KOPT-K1 (cell line): Measurements from ENCODE around the gene CACNA1C.

Experiments
- H3K27ac ChIP-seq: fragments of 200-600 bp; sonication (generic); 2 replicates; pipeline ENCODE4 v1.5.1; 2016; ENCODE audit warnings: antibody characterized with exemption, mild to moderate bottlenecking, low read depth, low read length; ENCODE audit not compliant: poor library complexity, severe bottlenecking
- H3K36me3 ChIP-seq: fragments of 200-600 bp; sonication (generic); 2 replicates; pipeline ENCODE4 v1.5.1; 2017; ENCODE audit warnings: antibody characterized with exemption, mild to moderate bottlenecking, low read length, moderate library complexity; ENCODE audit not compliant: insufficient read depth
- H3K9me3 ChIP-seq: fragments of 200-600 bp; sonication (generic); 2 replicates; pipeline ENCODE4 v1.5.1; 2017; ENCODE audit warnings: antibody characterized with exemption, low read length, mild to moderate bottlenecking; ENCODE audit not compliant: insufficient read depth, poor library complexity, severe bottlenecking

Gene CACNA1C

GRCh38 chr12:2283480-2283879 is 230.7 kb downstream of the CACNA1C start:
- Histone ChIP-seq H3K36me3 (no peaks in the 10 kb centered on the region), H3K27ac (no peak overlapping the region), H3K9me3 (peaks cover 9% of the 10 kb centered on the region)

GRCh38 chr12:2283916-2284315 is 231.1 kb downstream of the CACNA1C start:
- Histone ChIP-seq H3K36me3 (no peaks in the 10 kb centered on the region), H3K9me3 (peaks cover 9% of the 10 kb centered on the region), H3K27ac (no peak overlapping the region)

- Histone ChIP-seq H3K27ac (no peak overlapping the region), H3K36me3 (no peaks in the 10 kb centered on the region), H3K9me3 (peaks cover 9% of the 10 kb centered on the region)
Measured at GRCh38 chr12:2284321-2284813, 231.6 kb downstream of the CACNA1C start.

GRCh38 chr12:2284857-2285256 is 232.1 kb downstream of the CACNA1C start:
- H3K9me3 ChIP-seq: peaks cover 9% of the 10 kb centered on the region
- H3K27ac ChIP-seq: no peak overlapping the region
- H3K36me3 ChIP-seq: no peaks in the 10 kb centered on the region

- Histone ChIP-seq H3K9me3 (peaks cover 9% of the 10 kb centered on the region), H3K36me3 (no peaks in the 10 kb centered on the region), H3K27ac (no peak overlapping the region)
Measured at GRCh38 chr12:2285462-2285861, 232.7 kb downstream of the CACNA1C start.

- no peak overlapping the region for H3K27ac ChIP-seq
- peaks cover 7% of the 10 kb centered on the region for H3K9me3 ChIP-seq
- no peaks in the 10 kb centered on the region for H3K36me3 ChIP-seq
Measured at GRCh38 chr12:2286047-2286446, 233.3 kb downstream of the CACNA1C start.

GRCh38 chr12:2286461-2287131 is 233.8 kb downstream of the CACNA1C start:
- no peaks in the 10 kb centered on the region for H3K36me3 ChIP-seq
- peaks cover 2% of the 10 kb centered on the region for H3K9me3 ChIP-seq
- no peak overlapping the region for H3K27ac ChIP-seq

GRCh38 chr12:2287151-2287550 is 234.4 kb downstream of the CACNA1C start:
- Histone ChIP-seq H3K9me3 (no peaks in the 10 kb centered on the region), H3K36me3 (no peaks in the 10 kb centered on the region), H3K27ac (no peak overlapping the region)

- Histone ChIP-seq H3K9me3 (no peaks in the 10 kb centered on the region), H3K27ac (no peak overlapping the region), H3K36me3 (no peaks in the 10 kb centered on the region)
Measured at GRCh38 chr12:2287589-2287988, 234.8 kb downstream of the CACNA1C start.

- Histone ChIP-seq H3K9me3 (no peaks in the 10 kb centered on the region), H3K27ac (no peak overlapping the region), H3K36me3 (no peaks in the 10 kb centered on the region)
Measured at GRCh38 chr12:2288001-2288400, 235.2 kb downstream of the CACNA1C start.

- Histone ChIP-seq H3K36me3 (no peaks in the 10 kb centered on the region), H3K9me3 (no peaks in the 10 kb centered on the region), H3K27ac (no peak overlapping the region)
Measured at GRCh38 chr12:2288471-2288870, 235.7 kb downstream of the CACNA1C start.

- Histone ChIP-seq H3K9me3 (no peaks in the 10 kb centered on the region), H3K27ac (no peak overlapping the region), H3K36me3 (no peaks in the 10 kb centered on the region)
Measured at GRCh38 chr12:2288875-2289274, 236.1 kb downstream of the CACNA1C start.

GRCh38 chr12:2289525-2289924 is 236.7 kb downstream of the CACNA1C start:
- H3K27ac ChIP-seq: no peak overlapping the region
- H3K9me3 ChIP-seq: no peaks in the 10 kb centered on the region
- H3K36me3 ChIP-seq: no peaks in the 10 kb centered on the region

- Histone ChIP-seq H3K9me3 (no peaks in the 10 kb centered on the region), H3K36me3 (no peaks in the 10 kb centered on the region), H3K27ac (no peak overlapping the region)
Measured at GRCh38 chr12:2290091-2290490, 237.3 kb downstream of the CACNA1C start.

- Histone ChIP-seq H3K27ac (no peak overlapping the region), H3K36me3 (no peaks in the 10 kb centered on the region), H3K9me3 (no peaks in the 10 kb centered on the region)
Measured at GRCh38 chr12:2290516-2291065, 237.8 kb downstream of the CACNA1C start.

- Histone ChIP-seq H3K9me3 (no peaks in the 10 kb centered on the region), H3K36me3 (no peaks in the 10 kb centered on the region), H3K27ac (no peak overlapping the region)
Measured at GRCh38 chr12:2291182-2291832, 238.5 kb downstream of the CACNA1C start.
